ENCODE measurements around the gene PDIA5. TPM values are rescaled to one million over a fixed set of nuclear protein-coding genes. Genes with fewer than 3 reads are reported as not detected.

The PDIA5 gene
- total RNA-seq, 1 donor from 2014 or later, result 49.4 TPM

GRCh38 chr3:123021388-123021787 lies 45.4 kb upstream of the PDIA5 start:
- no peak overlapping the region for H3K27ac Mint-ChIP-seq (ENCODE audit: unreplicated experiment)
- H3K4me3 Mint-ChIP-seq (ENCODE audit: unreplicated experiment), result peak overlapping the region; percentile 50
- peaks cover 3% of the 10 kb centered on the region for H3K9me3 Mint-ChIP-seq (ENCODE audit: unreplicated experiment)
- no peak for TF ChIP-seq CTCF (IDR thresholded peaks at IDR 0.05; ENCODE audit: partially characterized antibody, unreplicated experiment)
- H3K27me3 Mint-ChIP-seq (ENCODE audit: unreplicated experiment), result peaks cover 9% of the 10 kb centered on the region
- no peaks in the 10 kb centered on the region for H3K36me3 Mint-ChIP-seq (ENCODE audit: unreplicated experiment)
- no peak for DNase-seq
- peaks cover 45% of the 10 kb centered on the region for H3K4me1 Mint-ChIP-seq (ENCODE audit: low read depth, unreplicated experiment)

GRCh38 chr3:123021996-123022510 lies 44.8 kb upstream of the PDIA5 start:
- H3K4me1 Mint-ChIP-seq (ENCODE audit: low read depth, unreplicated experiment), result peaks cover 45% of the 10 kb centered on the region
- peak overlapping the region; percentile 64 for H3K4me3 Mint-ChIP-seq (ENCODE audit: unreplicated experiment)
- no peak for DNase-seq
- H3K27me3 Mint-ChIP-seq (ENCODE audit: unreplicated experiment), result peaks cover 9% of the 10 kb centered on the region
- H3K27ac Mint-ChIP-seq (ENCODE audit: unreplicated experiment), result peak overlapping the region; percentile 15
- H3K9me3 Mint-ChIP-seq (ENCODE audit: unreplicated experiment), result peaks cover 5% of the 10 kb centered on the region
- no peaks in the 10 kb centered on the region for H3K36me3 Mint-ChIP-seq (ENCODE audit: unreplicated experiment)
- no peak for TF ChIP-seq CTCF (IDR thresholded peaks at IDR 0.05; ENCODE audit: partially characterized antibody, unreplicated experiment)

- H3K9me3 Mint-ChIP-seq (ENCODE audit: unreplicated experiment), result peaks cover 5% of the 10 kb centered on the region
- no peak for TF ChIP-seq CTCF (IDR thresholded peaks at IDR 0.05; ENCODE audit: partially characterized antibody, unreplicated experiment)
These were observed 42.8 kb upstream of the PDIA5 start for GRCh38 chr3:123024056-123024455.

GRCh38 chr3:123025642-123026521 lies 40.9 kb upstream of the PDIA5 start:
- H3K4me1 Mint-ChIP-seq (ENCODE audit: low read depth, unreplicated experiment), result peaks cover 38% of the 10 kb centered on the region
- peak; percentile 64 for DNase-seq
- no peak overlapping the region for H3K27ac Mint-ChIP-seq (ENCODE audit: unreplicated experiment)
- peaks cover 4% of the 10 kb centered on the region for H3K9me3 Mint-ChIP-seq (ENCODE audit: unreplicated experiment)
- no peak for TF ChIP-seq CTCF (IDR thresholded peaks at IDR 0.05; ENCODE audit: partially characterized antibody, unreplicated experiment)
- peaks cover 7% of the 10 kb centered on the region for H3K27me3 Mint-ChIP-seq (ENCODE audit: unreplicated experiment)
- H3K36me3 Mint-ChIP-seq (ENCODE audit: unreplicated experiment), result no peaks in the 10 kb centered on the region
- H3K4me3 Mint-ChIP-seq (ENCODE audit: unreplicated experiment), result peak overlapping the region; percentile 72

More at GRCh38 chr3:123024056-123024455, 42.8 kb upstream of the PDIA5 start:
- no peak overlapping the region for H3K27ac Mint-ChIP-seq (ENCODE audit: unreplicated experiment)
- peaks cover 10% of the 10 kb centered on the region for H3K27me3 Mint-ChIP-seq (ENCODE audit: unreplicated experiment)
- H3K4me3 Mint-ChIP-seq (ENCODE audit: unreplicated experiment), result no peak overlapping the region
- H3K36me3 Mint-ChIP-seq (ENCODE audit: unreplicated experiment), result no peaks in the 10 kb centered on the region
- H3K4me1 Mint-ChIP-seq (ENCODE audit: low read depth, unreplicated experiment), result peaks cover 39% of the 10 kb centered on the region
- DNase-seq, result no peak
